Osteoblast (primary cell): ENCODE measurements around the gene MED23. TPM values are rescaled to one million over a fixed set of nuclear protein-coding genes. Genes with fewer than 3 reads are reported as not detected.
A peak's percentile ranks its signal among the peaks of the same experiment; 100 is the strongest.

Experiments
- DNase-seq: peaks from one replicate; pipeline ENCODE4 v3.0.0; 2011; ENCODE audit warnings: low spot score, mixed read lengths; ENCODE audit not compliant: insufficient read length; ENCODE audit errors: missing footprints
- H2AFZ ChIP-seq: 2 replicates; pipeline ENCODE4 v1.6.0; 2011; ENCODE audit warnings: mild to moderate bottlenecking, low read length
- H3K27ac ChIP-seq: 2 replicates; pipeline ENCODE4 v1.5.1; 2011; ENCODE audit warnings: mild to moderate bottlenecking, low read depth, low read length, moderate library complexity
- H3K27me3 ChIP-seq: 2 replicates; pipeline ENCODE4 v1.6.0; 2012; ENCODE audit warnings: mild to moderate bottlenecking, control low read depth, inconsistent platforms, low read length, moderate library complexity; ENCODE audit not compliant: insufficient read depth
- H3K36me3 ChIP-seq: 2 replicates; pipeline ENCODE4 v1.5.1; 2011; ENCODE audit warnings: mild to moderate bottlenecking, low read length, control low read depth, moderate library complexity; ENCODE audit not compliant: insufficient read depth
- H3K4me1 ChIP-seq: 2 replicates; pipeline ENCODE4 v1.5.1; 2011; ENCODE audit warnings: mild to moderate bottlenecking, low read length, control low read depth, moderate library complexity; ENCODE audit not compliant: insufficient read depth
- H3K4me2 ChIP-seq: 2 replicates; pipeline ENCODE4 v1.6.0; 2011; ENCODE audit warnings: mild to moderate bottlenecking, low read length; ENCODE audit not compliant: insufficient read depth
- H3K4me3 ChIP-seq: fragments of 200-600 bp; sonication (generic); 3 replicates; pipeline ENCODE4 v1.5.1; 2012; ENCODE audit warnings: mild to moderate bottlenecking, low read length, inconsistent platforms; ENCODE audit not compliant: insufficient read depth
- H3K79me2 ChIP-seq: 2 replicates; pipeline ENCODE4 v1.6.0; 2012; ENCODE audit warnings: mild to moderate bottlenecking, low read length, control low read depth, inconsistent platforms; ENCODE audit not compliant: insufficient read depth
- H3K9me3 ChIP-seq: 2 replicates; pipeline ENCODE4 v1.5.1; 2011; ENCODE audit warnings: low read depth, low read length, control low read depth
- H4K20me1 ChIP-seq: 2 replicates; pipeline ENCODE4 v1.6.0; 2012; ENCODE audit warnings: mild to moderate bottlenecking, low read length, control low read depth; ENCODE audit not compliant: insufficient read depth
- CTCF ChIP-seq: IDR thresholded peaks from 2 replicates; pipeline ENCODE4 v1.5.1; 2011; ENCODE audit warnings: mild to moderate bottlenecking, low read depth, low read length, moderate library complexity; ENCODE audit errors: extremely low read depth
- total RNA-seq: library from RNA; depleted of rRNA; stranded (reverse); fragments of >200 nt; gene quantifications from 2 replicates; pipeline ENCODE4 v1.2.3, GENCODE V29; 2012

MED23 gene
- total RNA-seq, 1 donor, result 34.0 TPM

DNA sequence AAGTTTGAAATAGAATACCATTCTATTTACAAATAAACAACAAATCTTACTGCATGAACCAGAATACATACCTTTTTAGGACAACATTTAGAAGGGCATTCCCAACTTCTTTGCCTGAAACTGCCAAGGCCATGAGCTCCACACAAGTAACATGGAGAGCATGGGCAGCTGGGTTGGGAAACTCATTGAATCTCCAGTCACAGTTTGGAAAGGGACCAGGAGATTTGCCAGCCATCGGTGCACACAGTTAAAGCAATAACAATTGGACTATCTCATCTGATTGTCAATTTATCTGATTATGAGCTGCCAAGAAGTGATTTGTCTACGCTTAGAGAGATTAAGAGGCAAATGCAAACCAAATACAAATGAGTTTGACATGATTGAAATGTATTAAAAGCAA, 35.1 kb downstream of the MED23 start:
- Histone ChIP-seq H3K4me1 (no peaks in the 10 kb centered on the region), H3K9me3 (no peaks in the 10 kb centered on the region), H3K4me2 (no peak overlapping the region), H4K20me1 (no peaks in the 10 kb centered on the region), H3K79me2 (no peaks in the 10 kb centered on the region), H3K27ac (no peak overlapping the region), H3K36me3 (peaks cover 76% of the 10 kb centered on the region), H3K4me3 (no peak overlapping the region), H2AFZ (no peak overlapping the region), H3K27me3 (no peaks in the 10 kb centered on the region)
- peak; percentile 11 for DNase-seq
- no peak for TF ChIP-seq CTCF

GRCh38 chr6:131588643-131589042, 39.4 kb downstream of the MED23 start:
- Histone ChIP-seq H2AFZ (no peak overlapping the region), H3K27me3 (no peaks in the 10 kb centered on the region), H3K9me3 (no peaks in the 10 kb centered on the region), H3K4me2 (no peak overlapping the region), H4K20me1 (no peaks in the 10 kb centered on the region), H3K36me3 (peaks cover 48% of the 10 kb centered on the region), H3K4me1 (no peaks in the 10 kb centered on the region), H3K4me3 (no peak overlapping the region), H3K79me2 (no peaks in the 10 kb centered on the region), H3K27ac (no peak overlapping the region)
- DNase-seq, result no peak
- no peak for TF ChIP-seq CTCF

DNA sequence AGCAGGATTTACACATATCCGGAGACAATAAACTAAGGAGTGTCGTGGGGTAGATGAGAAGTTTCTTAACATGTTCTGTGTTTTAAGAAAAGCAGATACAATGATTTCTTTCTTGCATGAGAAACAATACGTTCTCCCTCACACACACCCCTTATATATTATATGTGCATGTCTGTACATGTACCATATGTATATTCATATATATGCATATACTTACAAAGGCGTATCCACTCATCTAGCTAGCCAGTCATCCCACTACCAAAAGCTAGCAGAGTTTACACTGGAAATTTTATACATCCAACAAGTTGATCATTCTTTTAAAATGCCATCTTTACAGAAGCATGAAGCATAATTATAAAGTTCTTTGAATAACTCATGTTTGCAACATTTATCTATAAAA, 40.1 kb downstream of the MED23 start:
- peaks cover 46% of the 10 kb centered on the region for H3K36me3 ChIP-seq
- no peak overlapping the region for H2AFZ ChIP-seq
- H3K27ac ChIP-seq, result no peak overlapping the region
- no peak overlapping the region for H3K4me2 ChIP-seq
- no peaks in the 10 kb centered on the region for H4K20me1 ChIP-seq
- no peak for TF ChIP-seq CTCF
- H3K4me3 ChIP-seq, result no peak overlapping the region
- no peaks in the 10 kb centered on the region for H3K79me2 ChIP-seq
- DNase-seq, result no peak
- no peaks in the 10 kb centered on the region for H3K4me1 ChIP-seq
- H3K9me3 ChIP-seq, result no peaks in the 10 kb centered on the region
- no peaks in the 10 kb centered on the region for H3K27me3 ChIP-seq

DNA sequence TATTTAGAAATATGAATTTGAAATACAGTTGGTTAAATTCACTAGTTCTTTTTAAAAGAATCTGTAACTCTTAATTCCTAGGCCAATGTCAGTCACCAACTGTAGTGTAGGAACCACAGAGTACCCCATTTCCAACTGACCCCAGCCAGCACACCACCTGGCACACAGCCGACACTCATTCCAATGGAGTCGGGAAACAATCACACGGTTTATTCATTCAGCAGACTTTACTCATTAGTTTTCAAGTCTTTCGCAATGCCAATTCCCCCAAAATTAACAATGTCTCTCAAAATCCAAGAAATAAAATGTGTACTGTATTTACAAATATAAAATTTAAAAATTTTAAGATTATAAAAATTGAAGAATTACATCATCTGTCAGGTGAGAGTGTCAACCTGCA, 41.5 kb downstream of the MED23 start:
- H3K27ac ChIP-seq, result no peak overlapping the region
- H3K79me2 ChIP-seq, result no peaks in the 10 kb centered on the region
- H3K4me2 ChIP-seq, result no peak overlapping the region
- H3K4me3 ChIP-seq, result no peak overlapping the region
- no peaks in the 10 kb centered on the region for H3K27me3 ChIP-seq
- no peaks in the 10 kb centered on the region for H4K20me1 ChIP-seq
- no peak for DNase-seq
- H2AFZ ChIP-seq, result no peak overlapping the region
- H3K36me3 ChIP-seq, result peaks cover 49% of the 10 kb centered on the region
- H3K9me3 ChIP-seq, result no peaks in the 10 kb centered on the region
- H3K4me1 ChIP-seq, result no peaks in the 10 kb centered on the region
- TF ChIP-seq CTCF, result no peak
